Adrenal gland (tissue), 12 donors: ENCODE measurements around the gene ANXA1. TPM values are rescaled to one million over a fixed set of nuclear protein-coding genes. Genes with fewer than 3 reads are reported as not detected.
"Not testable (repeated sequence)": the region's sequence is repeated elsewhere in the genome, so short reads cannot be mapped to it uniquely, and the experiment has no call there.

Source experiments
- DNase-seq, 7 donors: peaks; one replicate each; pipeline ENCODE4 v3.0.0-alpha.2; 2019 to 2020
- H3K27ac ChIP-seq, 5 donors: fragments of 200-600 bp; sonication (generic) in 4 of 5; 1 replicate in 3 of 5; 2 replicates in 2 of 5; pipeline versions ENCODE4 v1.5.1 to v1.8.0; 2016 to 2020; ENCODE audit warnings: mild to moderate bottlenecking in 1 of 5
- H3K27me3 ChIP-seq: fragments of 200-600 bp; 2 replicates; pipeline ENCODE4 v1.8.0; 2021
- H3K36me3 ChIP-seq, 2 donors: fragments of 200-600 bp; replicated peaks in 1 of 2; 1 replicate in 1 of 2; 2 replicates in 1 of 2; pipeline versions ENCODE4 v1.5.1 to v1.8.0; 2018 to 2022
- H3K4me1 ChIP-seq, 2 donors: fragments of 200-600 bp; replicated peaks in 1 of 2; 1 replicate in 1 of 2; 2 replicates in 1 of 2; pipeline versions ENCODE4 v1.5.1 to v1.8.0; 2018 to 2021
- H3K4me3 ChIP-seq, 4 donors: fragments of 200-600 bp; sonication (generic) in 3 of 4; one replicate each; pipeline ENCODE4 v1.5.1; 2016 to 2018
- H3K9me3 ChIP-seq, 3 donors: fragments of 200-600 bp; sonication (generic) in 1 of 3; replicated peaks in 1 of 3; 1 replicate in 2 of 3; 2 replicates in 1 of 3; pipeline versions ENCODE4 v1.5.1 to v1.8.0; 2016 to 2021
- CTCF ChIP-seq, 6 experiments: fragments of 450-650 bp in 4 of 6; fragments of 200-600 bp in 2 of 6; sonication (generic) in 1 of 6; IDR thresholded peaks; 1 replicate in 5 of 6; 2 replicates in 1 of 6; pipeline versions ENCODE4 v1.5.1 to v1.8.0; 2016 to 2021; ENCODE audit warnings: antibody characterized with exemption in 6 of 6, mild to moderate bottlenecking in 2 of 6, moderate library complexity in 1 of 6
- POLR2A ChIP-seq, 2 donors: fragments of 450-650 bp; IDR thresholded peaks; one replicate each; pipeline ENCODE4 v1.6.1; 2017; ENCODE audit warnings: antibody characterized with exemption in 2 of 2, mild to moderate bottlenecking in 2 of 2, moderate library complexity in 1 of 2
- WGBS, 4 donors: extraction: QIAGEN DNeasy Blood & Tissue Kit in 2 of 4; methylation state at CpG; one replicate each; pipeline versions ENCODE4 v1.1.5 to v1.1.7; 2013 to 2017; 5-methylcytosine and 5-hydroxymethylcytosine counted together
- intact Hi-C, 2 donors: fragments of 100-400 bp; cut with DNase I; formaldehyde crosslinking; loops; one replicate each; pipeline versions ENCODE4 v1.14.1 to v1.15.0; 2022 to 2023
- polyA plus RNA-seq, 3 donors: library from polyadenylated mRNA; stranded (reverse); fragments of 200-250 nt in 2 of 3; fragments of 350-450 nt in 1 of 3; fragmentation: Illumina TruSeq in 1 of 3; extraction: RNeasy Lipid Tissue Mini Kit (QIAGEN cat#74804) in 1 of 3; gene quantifications; one replicate each; pipeline ENCODE4 v1.2.3, GENCODE V29; 2013 to 2014
- total RNA-seq, 9 donors: library from RNA; depleted of rRNA in 4 of 9; stranded (reverse); fragments of >200 nt in 4 of 9; fragments of 120-200 nt in 1 of 9; fragmentation: NEBNext Ultra II Directional in 1 of 9; extraction: Animal tissue kit (Norgen Biotek cat#: 25700) in 1 of 9; gene quantifications; one replicate each; pipeline versions ENCODE4 v1.1.0 to v1.2.4, GENCODE V29; 2013 to 2023
- donor health status: healthy with polysubstance abuse.
- donor health status: Bipolar disorder and iron deficiency.
- donor health status: DM: yes; HTN: yes; CAD: no.
- donor health status: DM: no; HTN: no; CAD: no.
- donor health status: DM: no; HTN: no; CAD: no.
- donor health status: DM: yes; HTN: yes; CAD: no.

ANXA1 gene
- total and polyA plus RNA-seq, 12 donors = 16.5 to 114 (median 63.4) TPM

GRCh38 chr9:73107489-73108069, 44.1 kb upstream of the ANXA1 start:
- 62 to 70% (median 64%) methylated on average over 4 to 5 of the region's 5 CpGs for WGBS, 4 donors

GRCh38 chr9:73114058-73114457, 37.6 kb upstream of the ANXA1 start:
- Histone ChIP-seq H3K27ac (no peak overlapping the region), H3K4me3 (no peak overlapping the region), H3K27me3 (no peaks in the 10 kb centered on the region), H3K36me3 (no peaks in the 10 kb centered on the region), H3K4me1 (no peaks in the 10 kb centered on the region), H3K9me3 (no peaks in the 10 kb centered on the region)
- intact Hi-C loops = no loop called here
- no peak for TF ChIP-seq POLR2A (IDR thresholded peaks at IDR 0.05)
- TF ChIP-seq CTCF (IDR thresholded peaks at IDR 0.05) = no peak
- no peak for DNase-seq

More at GRCh38 chr9:73107489-73108069, 44.1 kb upstream of the ANXA1 start:
- DNase-seq = peak; percentile 41 to 80 (median 59)
- H3K9me3 ChIP-seq, H3K4me1 ChIP-seq, H3K27ac ChIP-seq, H3K36me3 ChIP-seq, H3K27me3 ChIP-seq, H3K4me3 ChIP-seq: not testable (repeated sequence)
- intact Hi-C loops = loop anchor here (2.0 to 5.0 kb wide), 2 partner anchors 75 to 77 kb away; no protein-coding TSS in a partner anchor
- peak; percentile 60 to 78 (median 74) for TF ChIP-seq CTCF (IDR thresholded peaks at IDR 0.05)

GRCh38 chr9:73114958-73115357, 36.7 kb upstream of the ANXA1 start:
- no peaks in the 10 kb centered on the region for H3K36me3 ChIP-seq
- TF ChIP-seq CTCF (IDR thresholded peaks at IDR 0.05) (no peak), POLR2A (IDR thresholded peaks at IDR 0.05) (no peak)
- no peaks in the 10 kb centered on the region for H3K9me3 ChIP-seq
- 91 to 96% (median 93%) methylated on average over 1 of the region's 1 CpG for WGBS, 4 donors
- no peaks in the 10 kb centered on the region for H3K27me3 ChIP-seq
- no peaks in the 10 kb centered on the region for H3K4me1 ChIP-seq
- DNase-seq = no peak
- no peak overlapping the region for H3K27ac ChIP-seq
- intact Hi-C loops = no loop called here
- no peak overlapping the region for H3K4me3 ChIP-seq

- no peak for DNase-seq
- WGBS, 4 donors = 38 to 42% (median 39%) methylated on average over 1 of the region's 1 CpG
- TF ChIP-seq POLR2A (IDR thresholded peaks at IDR 0.05) (no peak), CTCF (IDR thresholded peaks at IDR 0.05) (no peak)
- H3K36me3 ChIP-seq = no peaks in the 10 kb centered on the region
- H3K27ac ChIP-seq = no peak overlapping the region
- no peak overlapping the region for H3K4me3 ChIP-seq
- H3K27me3 ChIP-seq = no peaks in the 10 kb centered on the region
- intact Hi-C loops = no loop called here
- no peaks in the 10 kb centered on the region for H3K9me3 ChIP-seq
- no peaks in the 10 kb centered on the region for H3K4me1 ChIP-seq
These were observed 35.6 kb upstream of the ANXA1 start for GRCh38 chr9:73116031-73116430.
